Astrocyte (in vitro differentiated cells and primary cell): ENCODE measurements around the gene UNKL. TPM values are rescaled to one million over a fixed set of nuclear protein-coding genes. Genes with fewer than 3 reads are reported as not detected.

Source experiments
- DNase-seq: peaks from one replicate; pipeline ENCODE4 v3.0.0-alpha.2; 2010; ENCODE audit warnings: low read depth
- FAIRE-seq: peaks from 2 replicates; lab custom pipeline; 2011; peaks lifted over from hg19 to GRCh38; lab: Jason Lieb, UNC
- H2AFZ ChIP-seq: 2 replicates; pipeline ENCODE4 v1.6.0; 2012; ENCODE audit warnings: low read depth, low read length, inconsistent platforms
- H3K27ac ChIP-seq: 2 replicates; pipeline ENCODE4 v1.5.1; 2011; ENCODE audit warnings: low read depth, low read length, inconsistent platforms
- H3K27me3 ChIP-seq: 2 replicates; pipeline ENCODE4 v1.6.0; 2011; ENCODE audit warnings: low read length, inconsistent platforms; ENCODE audit not compliant: insufficient read depth
- H3K36me3 ChIP-seq: 2 replicates; pipeline ENCODE4 v1.5.1; 2011; ENCODE audit warnings: low read length, inconsistent platforms; ENCODE audit not compliant: insufficient read depth
- H3K4me1 ChIP-seq: 2 replicates; pipeline ENCODE4 v1.5.1; 2011; ENCODE audit warnings: low read length, inconsistent platforms; ENCODE audit not compliant: insufficient read depth
- H3K4me2 ChIP-seq: 2 replicates; pipeline ENCODE4 v1.6.0; 2012; ENCODE audit warnings: low read length, inconsistent platforms
- H3K4me3 ChIP-seq: 2 replicates; pipeline ENCODE4 v1.5.1; 2011; ENCODE audit warnings: low read depth, mild to moderate bottlenecking, low read length, inconsistent platforms; ENCODE audit not compliant: insufficient read depth
- H3K79me2 ChIP-seq: 2 replicates; pipeline ENCODE4 v1.6.0; 2012; ENCODE audit warnings: mild to moderate bottlenecking, low read length, inconsistent platforms; ENCODE audit not compliant: insufficient read depth
- H3K9ac ChIP-seq: 2 replicates; pipeline ENCODE4 v1.6.0; 2012; ENCODE audit warnings: mild to moderate bottlenecking, low read length, inconsistent platforms
- H3K9me3 ChIP-seq: 2 replicates; pipeline ENCODE4 v1.5.1; 2012; ENCODE audit warnings: low read depth, mild to moderate bottlenecking, low read length, inconsistent platforms; ENCODE audit not compliant: insufficient read depth
- H4K20me1 ChIP-seq: 2 replicates; pipeline ENCODE4 v1.6.0; 2012; ENCODE audit warnings: low read length, inconsistent platforms; ENCODE audit not compliant: insufficient read depth
- H3K27ac Mint-ChIP-seq: one replicate; pipeline ENCODE4 v1.8.0; 2021; ENCODE audit warnings: mild to moderate bottlenecking, mixed read lengths; ENCODE audit not compliant: unreplicated experiment
- H3K27me3 Mint-ChIP-seq: one replicate; pipeline ENCODE4 v1.8.0; 2021; ENCODE audit warnings: low read depth, mixed read lengths; ENCODE audit not compliant: unreplicated experiment
- H3K36me3 Mint-ChIP-seq: one replicate; pipeline ENCODE4 v1.8.0; 2021; ENCODE audit warnings: low read depth, mixed read lengths; ENCODE audit not compliant: unreplicated experiment
- H3K4me1 Mint-ChIP-seq: one replicate; pipeline ENCODE4 v1.8.0; 2021; ENCODE audit warnings: low read depth, mixed read lengths; ENCODE audit not compliant: unreplicated experiment
- H3K4me3 Mint-ChIP-seq: one replicate; pipeline ENCODE4 v1.8.0; 2021; ENCODE audit warnings: mild to moderate bottlenecking, moderate library complexity, mixed read lengths; ENCODE audit not compliant: unreplicated experiment
- H3K9me3 Mint-ChIP-seq: one replicate; pipeline ENCODE4 v1.8.0; 2021; ENCODE audit warnings: mild to moderate bottlenecking, mixed read lengths; ENCODE audit not compliant: unreplicated experiment
- CTCF ChIP-seq: IDR thresholded peaks from 2 replicates; pipeline ENCODE4 v1.5.1; 2011; ENCODE audit warnings: low read depth, mild to moderate bottlenecking, inconsistent platforms, low read length, moderate library complexity; ENCODE audit not compliant: insufficient read depth
- EZH2 ChIP-seq: IDR thresholded peaks from 2 replicates; pipeline ENCODE4 v1.6.1; 2012; ENCODE audit warnings: mild to moderate bottlenecking, low read length, inconsistent platforms; ENCODE audit not compliant: insufficient read depth
- total RNA-seq: library from RNA; stranded (reverse); gene quantifications from 2 replicates; pipeline ENCODE4 v1.2.1, GENCODE V29; 2021

The UNKL gene
- total RNA-seq, 1 donor from 2014 or later, result 10.7 TPM

- H3K9ac ChIP-seq, result no peak overlapping the region
- FAIRE-seq (no peak), DNase-seq (no peak)
- Mint-ChIP-seq H3K27me3 (peaks cover 4% of the 10 kb centered on the region), H3K9me3 (no peaks in the 10 kb centered on the region), H3K4me1 (no peaks in the 10 kb centered on the region), H3K27ac (no peak overlapping the region), H3K36me3 (no peaks in the 10 kb centered on the region), H3K4me3 (no peak overlapping the region)
- no peak overlapping the region for H3K4me3 ChIP-seq
- H3K4me2 ChIP-seq, result no peak overlapping the region
- H3K79me2 ChIP-seq, result no peaks in the 10 kb centered on the region
- no peaks in the 10 kb centered on the region for H4K20me1 ChIP-seq
- H2AFZ ChIP-seq, result no peak overlapping the region
- no peaks in the 10 kb centered on the region for H3K27me3 ChIP-seq
- H3K9me3 ChIP-seq, result no peaks in the 10 kb centered on the region
- no peak overlapping the region for H3K27ac ChIP-seq
- H3K36me3 ChIP-seq, result no peaks in the 10 kb centered on the region
- no peaks in the 10 kb centered on the region for H3K4me1 ChIP-seq
- TF ChIP-seq EZH2 (no peak), CTCF (no peak)
Observed at GRCh38 chr16:1434644-1435592, 20.4 kb upstream of the UNKL start.

DNA sequence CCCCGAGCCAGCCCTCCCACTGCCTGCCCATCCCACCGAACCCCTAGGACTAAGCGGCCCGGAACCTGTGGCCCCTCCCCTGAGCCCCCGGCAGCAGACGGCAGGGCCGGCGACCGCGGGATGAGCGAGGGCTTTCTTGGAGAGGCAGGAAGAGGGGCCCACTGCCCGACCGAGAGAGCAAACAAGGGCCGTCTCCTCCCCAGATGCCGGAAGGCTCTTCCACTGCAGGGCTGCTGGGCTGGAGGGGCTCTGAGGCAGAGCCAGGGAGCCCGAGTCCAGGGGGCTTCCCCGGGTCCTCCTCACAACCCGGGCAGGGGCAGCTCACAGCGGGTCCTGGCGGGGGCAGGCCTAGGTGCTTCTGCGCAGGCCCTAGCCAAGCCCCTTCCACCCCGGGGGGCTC, 19.3 kb upstream of the UNKL start:
- H3K9ac ChIP-seq, result no peak overlapping the region
- no peak overlapping the region for H3K4me3 Mint-ChIP-seq
- H3K36me3 Mint-ChIP-seq, result no peaks in the 10 kb centered on the region
- H3K36me3 ChIP-seq, result no peaks in the 10 kb centered on the region
- no peaks in the 10 kb centered on the region for H3K4me1 Mint-ChIP-seq
- no peaks in the 10 kb centered on the region for H3K4me1 ChIP-seq
- H3K27ac Mint-ChIP-seq, result no peak overlapping the region
- H3K27ac ChIP-seq, result no peak overlapping the region
- no peaks in the 10 kb centered on the region for H3K79me2 ChIP-seq
- no peak for TF ChIP-seq EZH2
- no peak for TF ChIP-seq CTCF
- no peaks in the 10 kb centered on the region for H3K9me3 Mint-ChIP-seq
- no peaks in the 10 kb centered on the region for H4K20me1 ChIP-seq
- no peak overlapping the region for H3K4me3 ChIP-seq
- H3K27me3 ChIP-seq, result no peaks in the 10 kb centered on the region
- H2AFZ ChIP-seq, result no peak overlapping the region
- FAIRE-seq (no peak), DNase-seq (no peak)
- H3K27me3 Mint-ChIP-seq, result peaks cover 7% of the 10 kb centered on the region
- no peak overlapping the region for H3K4me2 ChIP-seq
- no peaks in the 10 kb centered on the region for H3K9me3 ChIP-seq

- Histone ChIP-seq H3K36me3 (no peaks in the 10 kb centered on the region), H3K27ac (no peak overlapping the region), H3K79me2 (no peaks in the 10 kb centered on the region), H3K9me3 (no peaks in the 10 kb centered on the region), H4K20me1 (no peaks in the 10 kb centered on the region), H3K4me2 (no peak overlapping the region), H3K27me3 (no peaks in the 10 kb centered on the region), H2AFZ (no peak overlapping the region), H3K9ac (no peak overlapping the region), H3K4me3 (no peak overlapping the region), H3K4me1 (no peaks in the 10 kb centered on the region)
- Mint-ChIP-seq H3K9me3 (no peaks in the 10 kb centered on the region), H3K4me1 (no peaks in the 10 kb centered on the region), H3K36me3 (no peaks in the 10 kb centered on the region), H3K27ac (no peak overlapping the region), H3K4me3 (no peak overlapping the region), H3K27me3 (peaks cover 7% of the 10 kb centered on the region)
- no peak for DNase-seq
- no peak for FAIRE-seq
- no peak for TF ChIP-seq CTCF
- no peak for TF ChIP-seq EZH2
Observed at GRCh38 chr16:1433263-1433560, 18.7 kb upstream of the UNKL start.
